ENCODE results near the gene ELMO2.

Gene ELMO2

DNA sequence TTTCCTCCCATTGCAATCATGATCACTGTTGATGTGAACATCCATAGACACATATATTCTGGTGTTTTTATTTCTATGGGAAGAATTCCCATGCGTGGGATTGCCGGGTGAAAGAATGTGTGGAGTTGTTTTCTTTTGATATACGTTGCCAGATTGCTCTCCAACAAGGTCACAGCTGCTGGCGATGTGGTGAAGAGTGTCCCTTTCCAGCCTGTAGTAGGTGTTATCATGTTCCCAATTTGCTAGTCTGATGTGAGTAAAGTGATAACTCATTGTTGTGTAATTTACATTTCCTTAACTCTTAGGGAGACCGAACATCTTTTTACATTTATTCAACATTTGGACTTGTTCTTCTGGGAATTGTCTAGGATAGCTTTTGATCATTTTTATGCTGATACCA, 14.5 kb upstream of the ELMO2 start:
- DNase-seq (ENCODE audit: low read depth in 2 of 2), result no peak
- H3K4me3 ChIP-seq (replicated peaks in 1 of 2; ENCODE audit: low read depth in 2 of 2, low read length in 2 of 2), result no peak overlapping the region
- TF ChIP-seq, protein P1, sequence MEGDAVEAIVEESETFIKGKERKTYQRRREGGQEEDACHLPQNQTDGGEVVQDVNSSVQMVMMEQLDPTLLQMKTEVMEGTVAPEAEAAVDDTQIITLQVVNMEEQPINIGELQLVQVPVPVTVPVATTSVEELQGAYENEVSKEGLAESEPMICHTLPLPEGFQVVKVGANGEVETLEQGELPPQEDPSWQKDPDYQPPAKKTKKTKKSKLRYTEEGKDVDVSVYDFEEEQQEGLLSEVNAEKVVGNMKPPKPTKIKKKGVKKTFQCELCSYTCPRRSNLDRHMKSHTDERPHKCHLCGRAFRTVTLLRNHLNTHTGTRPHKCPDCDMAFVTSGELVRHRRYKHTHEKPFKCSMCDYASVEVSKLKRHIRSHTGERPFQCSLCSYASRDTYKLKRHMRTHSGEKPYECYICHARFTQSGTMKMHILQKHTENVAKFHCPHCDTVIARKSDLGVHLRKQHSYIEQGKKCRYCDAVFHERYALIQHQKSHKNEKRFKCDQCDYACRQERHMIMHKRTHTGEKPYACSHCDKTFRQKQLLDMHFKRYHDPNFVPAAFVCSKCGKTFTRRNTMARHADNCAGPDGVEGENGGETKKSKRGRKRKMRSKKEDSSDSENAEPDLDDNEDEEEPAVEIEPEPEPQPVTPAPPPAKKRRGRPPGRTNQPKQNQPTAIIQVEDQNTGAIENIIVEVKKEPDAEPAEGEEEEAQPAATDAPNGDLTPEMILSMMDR (IDR thresholded peaks at IDR 0.05; ENCODE audit: low read depth, low read length), result no peak

DNA sequence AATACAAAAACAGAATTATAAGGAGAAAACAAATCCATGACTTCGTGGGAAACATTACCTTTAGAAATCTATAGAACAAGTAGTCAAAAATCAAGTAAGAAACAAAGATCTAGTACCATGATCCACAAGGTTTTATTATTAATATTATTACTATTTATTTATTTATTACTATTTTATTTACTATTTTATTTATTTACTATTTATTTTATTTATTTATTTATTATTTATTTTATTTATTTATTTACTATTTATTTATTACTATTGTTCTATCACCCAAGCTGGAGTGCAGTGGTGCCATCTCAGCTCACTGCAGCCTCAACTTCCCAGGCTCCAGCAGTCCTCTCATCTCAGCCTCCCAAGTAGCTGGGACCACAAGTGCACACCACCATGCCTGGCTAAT, 13.5 kb upstream of the ELMO2 start:
- DNase-seq (ENCODE audit: low read depth in 2 of 2), result no peak
- H3K4me3 ChIP-seq (replicated peaks in 1 of 2; ENCODE audit: low read depth in 2 of 2, low read length in 2 of 2), result no peak overlapping the region
- TF ChIP-seq, protein P1 (IDR thresholded peaks at IDR 0.05; ENCODE audit: low read depth, low read length), result no peak

DNA sequence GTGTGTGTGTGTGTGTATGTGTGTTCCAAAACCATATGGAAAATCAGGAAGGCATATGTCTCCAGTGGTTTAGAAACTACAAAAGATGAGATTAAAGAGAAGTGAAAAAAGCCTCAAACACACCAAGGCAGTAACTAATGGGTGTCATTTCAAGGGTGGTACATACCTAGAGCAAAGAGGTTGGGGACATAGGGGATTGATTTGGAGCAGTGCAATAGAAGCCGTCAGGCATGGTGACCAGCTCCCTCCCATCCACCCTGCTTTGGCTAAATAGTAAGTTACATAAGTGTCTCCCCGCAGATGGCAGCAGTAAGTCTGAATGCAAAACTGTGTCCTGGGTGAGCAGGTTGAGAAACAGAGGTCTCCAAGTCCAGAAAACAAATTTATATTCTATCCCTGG, 10.4 kb upstream of the ELMO2 start:
- no peak overlapping the region for H3K4me3 ChIP-seq (replicated peaks in 1 of 2; ENCODE audit: low read depth in 2 of 2, low read length in 2 of 2)
- TF ChIP-seq, protein P1 (IDR thresholded peaks at IDR 0.05; ENCODE audit: low read depth, low read length), result no peak
- DNase-seq (ENCODE audit: low read depth in 2 of 2), result no peak

DNA sequence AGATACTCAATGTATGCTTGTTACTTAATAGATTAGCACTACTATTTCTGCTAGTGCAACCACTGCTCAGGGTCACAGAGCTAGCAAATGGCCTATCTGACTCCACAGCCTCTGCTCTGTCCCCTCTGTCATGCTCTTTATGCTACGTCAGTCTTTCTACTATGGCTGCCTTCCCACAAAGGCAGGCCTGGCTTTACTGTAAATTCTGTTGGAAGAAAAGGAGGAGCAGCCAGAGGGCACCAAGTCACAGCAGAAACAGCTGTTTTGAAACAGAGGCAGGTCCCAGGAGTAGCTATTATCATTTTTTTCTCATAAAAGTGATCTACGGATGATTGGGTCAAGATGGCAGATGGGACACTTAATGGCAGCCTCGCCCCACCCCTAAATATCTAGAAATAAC, 10.0 kb upstream of the ELMO2 start:
- TF ChIP-seq, protein P1 (IDR thresholded peaks at IDR 0.05; ENCODE audit: low read depth, low read length), result no peak

DNA sequence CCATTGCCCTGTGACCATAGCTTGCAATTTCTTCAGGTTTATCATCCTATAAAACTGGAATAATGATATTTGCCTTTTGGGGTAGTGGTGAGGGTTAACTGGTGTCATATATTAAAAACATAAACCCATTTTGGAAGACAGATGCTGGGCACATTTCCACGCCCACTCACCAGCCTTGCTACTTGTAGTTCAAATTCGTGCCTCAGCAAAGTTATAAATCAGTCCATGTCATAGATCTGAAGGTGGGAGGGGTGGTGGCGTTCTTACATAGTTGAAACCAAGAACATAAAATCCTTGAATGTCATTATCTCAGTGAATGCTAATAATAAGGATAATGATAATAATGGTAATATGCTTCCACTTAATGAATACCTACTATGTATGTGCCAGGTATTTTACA, 9.4 kb upstream of the ELMO2 start:
- no peak overlapping the region for H3K4me3 ChIP-seq (replicated peaks in 1 of 2; ENCODE audit: low read depth in 2 of 2, low read length in 2 of 2)
- TF ChIP-seq, protein P1 (IDR thresholded peaks at IDR 0.05; ENCODE audit: low read depth, low read length), result no peak
- DNase-seq (ENCODE audit: low read depth in 2 of 2), result no peak

More for the DNA sequence above, 10.0 kb upstream of the ELMO2 start:
- DNase-seq (ENCODE audit: low read depth in 2 of 2), result no peak
- H3K4me3 ChIP-seq (replicated peaks in 1 of 2; ENCODE audit: low read depth in 2 of 2, low read length in 2 of 2), result no peak overlapping the region

DNA sequence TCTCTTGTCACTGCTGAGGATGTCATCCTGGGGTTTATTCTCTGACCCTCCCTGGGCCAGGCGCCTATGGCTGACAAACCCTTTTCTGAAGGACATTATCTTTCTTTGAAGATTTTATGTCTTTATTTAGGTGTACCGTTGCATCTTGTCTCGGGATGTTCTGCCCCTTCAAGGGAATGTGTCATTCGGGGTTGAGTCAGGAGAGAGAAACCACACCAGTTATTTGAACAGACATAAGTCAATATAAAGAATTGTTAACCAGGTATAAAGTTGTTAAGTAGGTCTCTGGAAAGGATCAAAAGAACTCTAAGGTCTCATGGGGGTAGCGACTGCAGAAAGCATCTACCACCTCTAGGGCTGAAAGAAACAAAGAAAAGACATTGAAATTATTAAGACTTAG, 8.2 kb upstream of the ELMO2 start:
- DNase-seq (ENCODE audit: low read depth in 2 of 2), result no peak
- TF ChIP-seq, protein P1 (IDR thresholded peaks at IDR 0.05; ENCODE audit: low read depth, low read length), result no peak
- H3K4me3 ChIP-seq (replicated peaks in 1 of 2; ENCODE audit: low read depth in 2 of 2, low read length in 2 of 2), result no peak overlapping the region

DNA sequence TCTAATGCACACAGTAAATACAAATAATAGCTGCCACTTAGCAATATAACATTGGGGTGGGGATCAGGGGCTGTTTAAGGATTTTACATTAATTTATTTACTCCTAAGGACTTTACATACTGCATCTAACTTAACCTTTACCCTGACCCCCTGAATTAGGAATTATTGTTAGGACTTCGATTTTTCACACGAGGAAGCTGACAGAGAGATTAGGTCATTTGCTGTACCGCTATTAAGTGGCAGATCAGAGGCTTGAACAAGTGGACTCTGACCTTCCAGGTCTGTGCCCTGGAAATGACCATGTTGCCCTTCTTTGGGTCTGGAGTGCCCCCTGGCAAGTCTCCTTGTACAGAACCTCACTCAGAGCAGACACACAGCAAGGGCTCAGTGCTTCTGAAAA, 5.2 kb upstream of the ELMO2 start:
- DNase-seq (ENCODE audit: low read depth in 2 of 2), result no peak
- no peak overlapping the region for H3K4me3 ChIP-seq (replicated peaks in 1 of 2; ENCODE audit: low read depth in 2 of 2, low read length in 2 of 2)
- TF ChIP-seq, protein P1 (IDR thresholded peaks at IDR 0.05; ENCODE audit: low read depth, low read length), result no peak

All from cardiac fibroblast (primary cell).